Nephron (organoid): Measurements from ENCODE around the gene PDPN.
"Not testable (repeated sequence)": the region's sequence is repeated elsewhere in the genome, so short reads cannot be mapped to it uniquely, and the experiment has no call there.

Experiments
- H3K27ac Mint-ChIP-seq, 3 experiments: 2 replicates each; pipeline ENCODE4 v1.8.0; 2020; ENCODE audit warnings: mixed read lengths in 3 of 3, mild to moderate bottlenecking in 2 of 3, moderate library complexity in 1 of 3
- H3K27me3 Mint-ChIP-seq: 2 replicates; pipeline ENCODE4 v1.8.0; 2021; ENCODE audit warnings: low read depth, mild to moderate bottlenecking, moderate library complexity, mixed read lengths
- H3K36me3 Mint-ChIP-seq: 2 replicates; pipeline ENCODE4 v1.8.0; 2020; ENCODE audit warnings: low read depth, mixed read lengths
- H3K4me1 Mint-ChIP-seq: 2 replicates; pipeline ENCODE4 v1.8.0; 2020; ENCODE audit warnings: mixed read lengths
- H3K4me3 Mint-ChIP-seq, 3 experiments: 2 replicates each; pipeline ENCODE4 v1.8.0; 2020; ENCODE audit warnings: mild to moderate bottlenecking in 3 of 3, mixed read lengths in 3 of 3, moderate library complexity in 2 of 3
- H3K9me3 Mint-ChIP-seq: 2 replicates; pipeline ENCODE4 v1.8.0; 2020; ENCODE audit warnings: mixed read lengths
- CTCF ChIP-seq, 3 experiments: fragments of 200-600 bp; sonication (generic); IDR thresholded peaks; one replicate each; pipeline ENCODE4 v1.5.0; 2021; ENCODE audit warnings: antibody characterized with exemption in 3 of 3; ENCODE audit not compliant: unreplicated experiment in 3 of 3

The PDPN gene

DNA sequence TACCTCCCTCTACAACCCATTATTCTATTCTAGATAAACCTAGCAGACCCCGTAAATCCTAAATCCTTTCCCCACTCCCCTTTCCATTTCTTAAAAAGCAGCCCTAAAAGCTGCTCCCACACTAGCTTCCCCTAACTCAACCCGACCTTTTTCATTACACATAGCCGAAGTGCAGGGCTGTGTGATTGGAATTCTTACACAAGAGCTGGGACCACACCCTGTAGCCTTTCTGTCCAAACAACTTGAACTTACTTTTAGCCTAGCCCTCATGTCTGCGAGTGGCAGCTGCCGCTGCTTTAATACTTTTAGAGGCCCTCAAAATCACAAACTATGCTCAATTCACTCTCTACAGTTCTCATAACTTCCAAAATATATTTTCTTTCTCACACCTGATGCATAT is 19.6 kb upstream of the PDPN start:
- no peak for TF ChIP-seq CTCF (IDR thresholded peaks at IDR 0.05; ENCODE audit: unreplicated experiment in 3 of 3)
- no peaks in the 10 kb centered on the region for H3K9me3 Mint-ChIP-seq
- H3K4me3 Mint-ChIP-seq: no peak overlapping the region
- H3K27me3 Mint-ChIP-seq: peaks cover 30% of the 10 kb centered on the region
- H3K4me1 Mint-ChIP-seq: no peaks in the 10 kb centered on the region
- no peak overlapping the region for H3K27ac Mint-ChIP-seq
- H3K36me3 Mint-ChIP-seq: no peaks in the 10 kb centered on the region

GRCh38 chr1:13570435-13570834 is 13.2 kb upstream of the PDPN start:
- H3K27me3 Mint-ChIP-seq: peaks cover 17% of the 10 kb centered on the region
- not testable (repeated sequence) for H3K27ac Mint-ChIP-seq, H3K4me3 Mint-ChIP-seq, H3K36me3 Mint-ChIP-seq, H3K4me1 Mint-ChIP-seq, H3K9me3 Mint-ChIP-seq

GRCh38 chr1:13570924-13571323 is 12.7 kb upstream of the PDPN start:
- Mint-ChIP-seq H3K4me3 (no peak overlapping the region), H3K27me3 (peaks cover 20% of the 10 kb centered on the region), H3K4me1 (no peaks in the 10 kb centered on the region), H3K27ac (no peak overlapping the region), H3K9me3 (no peaks in the 10 kb centered on the region), H3K36me3 (no peaks in the 10 kb centered on the region)
- TF ChIP-seq CTCF (IDR thresholded peaks at IDR 0.05; ENCODE audit: unreplicated experiment in 3 of 3): peak in 1 of 3 experiments; percentile 14

GRCh38 chr1:13573586-13573985 is 10.0 kb upstream of the PDPN start:
- Mint-ChIP-seq H3K4me1 (no peaks in the 10 kb centered on the region), H3K27ac (no peak overlapping the region), H3K9me3 (no peaks in the 10 kb centered on the region), H3K27me3 (peaks cover 37% of the 10 kb centered on the region), H3K4me3 (no peak overlapping the region), H3K36me3 (no peaks in the 10 kb centered on the region)
- TF ChIP-seq CTCF (IDR thresholded peaks at IDR 0.05; ENCODE audit: unreplicated experiment in 3 of 3): no peak

- Mint-ChIP-seq H3K36me3 (no peaks in the 10 kb centered on the region), H3K27ac (no peak overlapping the region), H3K4me1 (no peaks in the 10 kb centered on the region), H3K27me3 (peaks cover 47% of the 10 kb centered on the region), H3K9me3 (no peaks in the 10 kb centered on the region), H3K4me3 (no peak overlapping the region)
- TF ChIP-seq CTCF (IDR thresholded peaks at IDR 0.05; ENCODE audit: unreplicated experiment in 3 of 3): no peak
Measured at GRCh38 chr1:13576926-13577325, 6.7 kb upstream of the PDPN start.

DNA sequence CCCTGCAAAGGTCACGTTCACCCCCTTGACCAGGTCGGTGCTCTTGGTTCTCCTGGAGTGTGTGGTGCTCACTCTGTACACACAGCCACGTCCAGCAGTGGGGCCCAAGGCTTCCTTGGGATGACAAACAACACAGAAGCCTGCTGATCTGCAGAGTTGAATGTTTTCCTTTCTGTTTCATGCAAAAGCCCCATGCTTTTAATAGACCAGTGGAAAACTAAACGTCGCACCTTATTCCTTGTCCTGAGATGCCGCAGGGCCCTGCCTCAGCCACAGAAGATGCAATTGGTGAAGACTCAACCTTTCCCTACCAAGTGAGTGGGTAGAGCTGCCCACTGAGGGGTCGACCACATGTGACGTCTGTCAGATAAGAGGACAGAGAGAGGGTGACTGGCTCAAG is 5.8 kb upstream of the PDPN start:
- Mint-ChIP-seq H3K9me3 (no peaks in the 10 kb centered on the region), H3K36me3 (no peaks in the 10 kb centered on the region), H3K27me3 (peaks cover 45% of the 10 kb centered on the region), H3K4me3 (no peak overlapping the region), H3K4me1 (peaks cover 7% of the 10 kb centered on the region), H3K27ac (no peak overlapping the region)
- TF ChIP-seq CTCF (IDR thresholded peaks at IDR 0.05; ENCODE audit: unreplicated experiment in 3 of 3): no peak
